ENCODE data around the gene ADD3. TPM values are rescaled to one million over a fixed set of nuclear protein-coding genes. Genes with fewer than 3 reads are reported as not detected.
"Not testable (repeated sequence)": the region's sequence is repeated elsewhere in the genome, so short reads cannot be mapped to it uniquely, and the experiment has no call there.

ADD3 gene
- total RNA-seq, 2 experiments from 2014 or later, result 31.3 to 31.4 TPM

DNA sequence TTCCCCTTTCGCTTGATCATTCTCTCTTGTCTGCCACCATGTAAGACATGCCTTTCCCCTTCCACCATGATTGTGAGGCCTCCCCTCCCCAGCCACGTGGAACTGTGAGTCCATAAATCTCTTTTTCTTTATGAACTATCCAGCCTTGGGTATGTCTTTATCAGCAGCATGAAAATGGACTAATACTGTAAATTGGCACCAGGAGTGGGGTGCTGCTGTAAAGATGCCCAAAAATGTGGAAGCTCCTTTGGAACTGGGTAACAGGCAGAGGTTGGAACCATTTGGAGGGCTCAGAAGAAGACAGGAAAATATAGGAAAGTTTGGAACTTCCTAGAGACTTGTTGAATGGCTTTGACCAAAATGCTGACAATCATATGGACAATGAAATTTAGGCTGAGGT is 40.4 kb downstream of the ADD3 start:
- POLR2A ChIA-PET, result not testable (repeated sequence)

DNA sequence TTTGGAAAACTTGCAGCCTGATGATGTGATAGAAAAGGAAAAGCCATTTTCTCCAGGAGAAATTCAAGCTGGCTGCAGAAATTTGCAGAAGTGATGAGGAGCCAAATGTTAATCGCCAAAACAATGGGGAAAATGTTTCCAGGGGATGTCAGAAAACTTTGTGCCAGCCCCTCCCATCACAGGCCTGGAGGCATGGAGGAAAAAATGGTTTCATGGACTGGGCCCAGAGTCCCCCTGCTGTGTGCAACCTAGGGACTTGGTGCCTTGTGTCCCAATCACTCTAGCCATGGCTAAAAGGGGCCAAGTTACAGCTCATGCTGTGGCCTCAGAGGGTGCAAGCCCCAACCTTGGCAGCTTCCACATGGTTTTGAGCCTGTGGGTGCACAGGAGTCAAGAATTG is 41.0 kb downstream of the ADD3 start:
- POLR2A ChIA-PET, result no interaction called here
- CTCF ChIA-PET, result no interaction called here

More for the DNA sequence above, 40.4 kb downstream of the ADD3 start:
- CTCF ChIA-PET, result not testable (repeated sequence)

DNA sequence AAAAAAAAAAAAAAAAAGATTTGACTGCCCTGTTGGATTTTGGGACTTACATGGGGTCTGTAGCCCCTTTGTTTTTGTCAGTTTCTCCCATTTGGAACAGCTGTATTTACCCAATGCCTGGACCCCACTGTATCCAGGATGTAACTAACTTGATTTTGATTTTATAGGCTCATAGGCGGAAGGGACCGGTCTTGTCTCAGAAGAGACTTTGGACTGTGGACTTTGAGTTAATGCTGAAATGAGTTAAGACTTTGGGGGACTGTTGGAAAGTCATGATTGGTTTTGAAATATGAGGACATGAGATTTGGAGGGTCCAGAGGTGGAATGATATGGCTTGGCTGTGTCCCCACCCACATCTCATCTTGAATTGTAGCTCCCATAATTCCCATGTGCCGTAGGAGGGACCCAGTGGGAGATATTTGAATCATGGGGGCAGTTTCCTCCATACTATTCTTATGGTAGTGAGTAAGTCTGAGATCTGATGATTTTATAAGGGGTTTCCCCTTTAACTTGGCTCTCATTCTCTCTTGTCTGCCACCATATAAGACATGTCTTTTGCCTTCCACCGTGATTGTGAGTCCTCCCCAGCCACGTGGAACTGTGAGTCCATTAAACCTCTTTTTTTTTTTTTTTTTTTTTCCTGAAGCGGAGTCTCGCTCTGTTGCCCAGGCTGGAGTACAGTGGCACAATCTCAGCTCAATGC is 42.3 kb downstream of the ADD3 start:
- ChIA-PET CTCF (interaction anchor here (0.7 kb wide), 1 partner anchor 27 kb away, joined by 3 read pairs; no protein-coding TSS in a partner anchor), POLR2A (interaction anchor here (0.7 kb wide), 1 partner anchor 7 kb away, joined by 12 read pairs; no protein-coding TSS in a partner anchor)

DNA sequence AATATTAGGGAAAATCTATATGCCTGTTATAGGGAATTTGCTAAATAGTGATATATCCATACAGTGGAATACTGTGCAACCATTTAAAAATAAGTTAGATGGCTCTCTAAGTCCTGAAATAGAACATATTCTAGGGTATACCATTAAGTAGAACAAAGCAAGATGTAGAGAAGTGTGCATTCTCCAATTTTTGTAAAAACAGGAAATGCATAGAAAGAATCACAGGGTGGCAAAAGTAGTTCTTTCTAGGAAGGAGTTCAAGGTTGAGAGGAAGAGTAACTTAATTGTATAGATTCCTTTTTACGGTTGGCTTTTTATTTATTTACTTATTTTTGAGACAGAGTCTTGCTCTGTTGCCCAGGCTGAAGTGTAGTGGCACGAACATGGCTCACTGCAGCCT is 43.7 kb downstream of the ADD3 start:
- ChIA-PET POLR2A (no interaction called here), CTCF (no interaction called here)

DNA sequence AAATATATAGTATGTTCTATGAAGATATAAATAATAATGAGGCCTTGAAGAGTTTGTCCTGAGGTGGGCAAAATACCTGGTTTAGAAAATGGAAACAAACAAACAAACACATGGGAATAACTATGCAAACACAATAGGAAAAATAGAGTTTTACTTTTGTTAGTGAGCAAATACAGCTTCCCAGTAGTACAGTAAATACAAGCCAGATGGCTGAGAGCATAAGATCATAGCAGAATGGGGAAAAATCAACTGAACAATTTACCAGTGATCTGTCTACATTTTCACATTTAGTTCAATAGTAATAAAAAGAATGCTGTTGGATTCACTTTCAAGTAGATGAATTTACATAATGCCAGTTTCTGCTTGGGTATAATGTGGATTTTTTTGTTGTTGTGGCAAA is 45.1 kb downstream of the ADD3 start:
- CTCF ChIA-PET, result interaction anchor here (1.4 kb wide), 1 partner anchor 9 kb away, joined by 4 read pairs; no protein-coding TSS in a partner anchor
- POLR2A ChIA-PET, result no interaction called here

DNA sequence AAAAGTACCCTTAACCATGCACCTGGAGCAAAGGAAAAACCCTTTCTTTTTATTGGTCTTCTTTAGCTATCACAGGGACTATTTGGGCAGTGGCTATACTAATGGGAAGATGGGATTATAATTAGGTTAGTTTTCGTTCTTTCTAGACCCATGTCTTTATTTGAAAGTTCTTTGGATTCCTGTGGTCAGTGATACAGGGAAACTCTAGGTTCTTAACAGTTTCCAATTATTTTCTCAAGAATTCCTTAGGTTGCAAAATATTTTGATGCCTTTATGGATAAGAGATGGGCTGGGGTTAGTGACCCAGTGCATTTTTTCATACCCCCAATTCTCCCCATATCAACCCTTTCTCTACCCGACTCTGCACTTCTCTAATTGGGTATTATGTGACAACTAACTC is 49.0 kb downstream of the ADD3 start:
- ChIA-PET POLR2A (no interaction called here), CTCF (interaction anchor here (1.7 kb wide), 1 partner anchor 22 kb away, joined by 4 read pairs; no protein-coding TSS in a partner anchor)

DNA sequence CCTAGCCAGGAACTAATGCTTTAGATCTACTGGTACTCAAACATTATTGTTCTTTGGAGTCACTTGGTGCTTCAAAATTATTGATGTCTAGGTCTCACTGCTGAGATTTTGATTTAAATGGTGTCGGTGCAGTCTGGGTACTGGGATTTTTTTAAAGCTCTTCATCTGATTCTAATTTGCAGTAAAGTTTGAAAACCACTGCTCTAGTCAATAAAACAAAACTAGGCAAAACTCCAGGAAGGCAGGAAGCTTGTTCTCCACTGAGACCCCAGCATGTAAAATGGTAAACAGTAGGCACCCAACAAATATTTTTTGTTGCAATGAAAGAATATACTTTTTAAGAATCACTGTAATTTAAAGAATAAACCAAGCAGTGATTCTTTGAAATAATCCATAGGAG is 49.7 kb downstream of the ADD3 start:
- ChIA-PET CTCF (interaction anchor here (0.9 to 1.7 kb wide), 3 partner anchors 11 to 22 kb away, joined by 3 to 4 read pairs (median 3); no protein-coding TSS in a partner anchor), POLR2A (interaction anchor here (0.6 to 0.9 kb wide), 2 partner anchors 8 to 153 kb away, joined by 3 to 12 read pairs; no protein-coding TSS in a partner anchor)

DNA sequence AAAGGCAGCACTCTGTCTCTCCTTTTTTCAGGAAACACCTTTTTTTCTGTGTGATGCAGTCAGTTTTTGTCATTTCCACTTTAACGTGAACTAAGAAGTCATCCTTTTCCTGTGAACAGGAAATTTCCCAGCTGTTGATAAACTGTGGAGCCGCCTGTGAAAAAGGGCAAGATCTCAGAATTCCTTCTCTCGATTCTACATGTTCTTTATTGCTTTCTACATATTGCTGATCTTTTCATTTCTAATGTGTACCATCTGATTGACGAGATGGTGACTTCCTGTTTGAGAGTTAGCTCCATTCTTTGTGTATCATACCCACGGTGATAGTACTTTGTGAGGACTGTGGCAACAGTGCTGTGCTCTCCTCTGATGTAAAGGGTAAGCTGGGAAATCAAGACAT is 50.4 kb downstream of the ADD3 start:
- POLR2A ChIA-PET, result interaction anchor here (0.6 to 0.9 kb wide), 2 partner anchors 18 to 152 kb away, joined by 3 read pairs; no protein-coding TSS in a partner anchor
- CTCF ChIA-PET, result interaction anchor here (0.8 to 1.7 kb wide), 4 partner anchors 10 to 26 kb away, joined by 3 to 4 read pairs (median 3); no protein-coding TSS in a partner anchor

DNA sequence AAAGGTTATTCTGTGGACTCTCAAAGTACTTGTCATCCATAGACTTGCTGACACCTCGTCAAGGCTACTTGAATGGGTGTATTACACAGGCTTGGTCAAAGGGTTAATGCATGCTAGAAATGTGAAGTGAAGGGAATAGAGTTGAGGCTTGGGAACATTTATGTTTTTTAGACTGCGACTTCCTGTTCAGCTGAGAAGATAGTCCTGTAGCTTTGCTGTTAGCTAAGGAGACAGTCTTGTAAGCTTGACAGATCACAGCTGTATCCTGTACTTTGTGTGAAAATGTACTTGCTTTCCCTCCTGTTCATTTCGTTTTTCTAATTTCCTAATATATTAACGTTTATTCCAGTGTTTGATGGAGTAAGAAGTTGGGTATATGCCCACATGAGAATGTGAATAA is 52.1 kb downstream of the ADD3 start:
- CTCF ChIA-PET, result no interaction called here
- POLR2A ChIA-PET, result no interaction called here

DNA sequence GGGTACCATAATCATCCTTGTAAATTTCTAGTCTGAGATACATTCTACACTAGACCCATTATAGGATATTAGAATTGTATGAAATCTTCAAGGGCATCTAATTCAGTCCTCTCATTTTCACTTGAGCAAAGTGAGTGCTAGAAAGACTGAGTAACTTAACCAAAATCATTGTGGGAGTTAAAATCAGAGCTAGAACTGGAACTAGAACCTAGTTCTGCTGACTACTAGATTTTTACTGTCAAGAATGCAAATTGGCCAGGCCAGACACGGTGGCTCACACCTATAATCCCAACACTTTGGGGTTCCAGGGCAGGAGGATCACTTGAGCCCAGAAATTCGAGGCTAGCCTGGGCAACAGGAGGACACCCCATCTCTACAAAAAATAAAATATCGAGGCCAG is 53.9 kb downstream of the ADD3 start:
- ChIA-PET POLR2A (no interaction called here), CTCF (interaction anchor here (1.2 to 1.3 kb wide), 2 partner anchors 9 to 12 kb away, joined by 3 to 4 read pairs; no protein-coding TSS in a partner anchor)

DNA sequence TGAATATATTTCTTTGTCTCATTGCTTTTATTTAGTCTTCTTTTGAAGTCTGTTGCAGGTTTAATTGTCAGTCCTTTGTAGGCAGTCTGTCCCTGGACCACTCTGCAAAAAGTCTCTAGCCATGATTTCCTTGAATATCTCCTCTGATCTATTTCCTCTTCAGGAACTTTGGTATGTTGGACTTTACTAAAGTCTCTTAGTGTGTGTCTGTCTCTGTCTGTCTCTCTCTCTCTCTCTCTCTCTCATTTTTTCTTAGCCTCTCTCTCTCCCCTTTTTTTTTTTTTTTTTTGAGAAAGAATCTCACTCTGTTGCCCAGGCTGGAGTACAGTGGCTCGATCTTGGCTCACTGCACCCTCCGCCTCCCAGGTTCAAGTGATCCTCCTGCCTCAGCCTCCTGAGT is 57.5 kb downstream of the ADD3 start:
- ChIA-PET CTCF (no interaction called here), POLR2A (no interaction called here)

DNA sequence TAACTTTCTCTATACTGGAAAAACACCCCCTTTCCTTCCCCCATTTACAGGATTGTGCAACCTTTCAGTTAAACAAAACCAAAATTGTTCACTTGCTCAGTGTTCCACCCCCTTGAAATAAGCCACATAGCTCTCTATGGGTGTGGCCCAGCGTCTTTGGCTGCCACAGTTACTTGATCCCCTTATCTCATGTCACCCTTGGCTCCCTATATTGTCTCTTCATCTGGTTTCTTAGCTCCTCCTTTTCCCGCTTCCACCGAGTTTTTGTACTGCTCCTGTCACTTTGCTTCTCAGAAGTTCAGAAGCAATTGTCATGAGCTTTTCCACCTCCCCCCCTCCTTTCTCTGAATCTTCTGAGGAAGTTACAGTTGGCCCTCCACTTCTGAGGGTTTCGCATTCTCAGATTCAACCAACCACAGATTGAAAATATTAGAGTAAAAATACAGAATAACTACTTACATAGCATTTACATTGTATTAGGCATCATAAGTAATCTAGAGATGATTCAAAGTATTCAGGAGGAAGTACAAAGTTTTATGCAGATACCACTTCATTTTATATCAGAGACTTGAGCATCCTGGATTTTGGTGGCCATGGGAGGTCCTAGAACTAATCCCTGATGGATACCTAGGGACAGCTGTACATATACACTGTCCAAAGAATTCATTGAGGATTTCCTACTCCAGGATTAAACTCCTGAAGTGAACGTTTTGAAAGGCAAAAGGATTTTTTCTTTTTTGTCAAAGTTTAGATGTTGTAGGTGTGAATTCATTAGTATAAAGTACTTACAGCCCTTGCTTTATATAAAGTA is 60.4 kb downstream of the ADD3 start:
- POLR2A ChIA-PET, result interaction anchor here (1.0 kb wide), 1 partner anchor 59 kb away, joined by 4 read pairs; no protein-coding TSS in a partner anchor

DNA sequence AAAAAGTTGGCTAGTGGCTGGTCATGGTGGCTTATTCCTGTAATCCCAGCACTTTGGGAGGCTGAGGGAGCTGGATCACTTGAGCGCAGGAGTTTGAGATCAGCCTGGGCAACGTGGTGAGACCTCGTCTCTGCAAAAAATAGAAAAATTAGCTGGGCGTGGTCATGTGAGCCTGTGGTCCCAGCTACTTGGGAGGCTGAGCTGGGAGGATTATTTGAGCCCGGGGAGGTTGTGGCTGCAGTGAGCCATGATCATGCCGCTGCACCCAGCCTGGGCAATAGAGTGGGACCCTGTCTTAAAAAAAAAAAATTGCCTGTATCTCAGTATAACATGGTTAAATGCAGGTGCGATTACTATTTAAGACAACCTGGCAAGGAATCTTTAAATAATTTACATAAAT is 61.0 kb downstream of the ADD3 start:
- ChIA-PET CTCF (interaction anchor here (1.9 kb wide), 1 partner anchor 12 kb away, joined by 4 read pairs; no protein-coding TSS in a partner anchor), POLR2A (no interaction called here)

More for the DNA sequence above, 60.4 kb downstream of the ADD3 start:
- CTCF ChIA-PET, result interaction anchor here (0.9 to 1.9 kb wide), 4 partner anchors 8 to 14 kb away, joined by 3 to 4 read pairs (median 3); no protein-coding TSS in a partner anchor

DNA sequence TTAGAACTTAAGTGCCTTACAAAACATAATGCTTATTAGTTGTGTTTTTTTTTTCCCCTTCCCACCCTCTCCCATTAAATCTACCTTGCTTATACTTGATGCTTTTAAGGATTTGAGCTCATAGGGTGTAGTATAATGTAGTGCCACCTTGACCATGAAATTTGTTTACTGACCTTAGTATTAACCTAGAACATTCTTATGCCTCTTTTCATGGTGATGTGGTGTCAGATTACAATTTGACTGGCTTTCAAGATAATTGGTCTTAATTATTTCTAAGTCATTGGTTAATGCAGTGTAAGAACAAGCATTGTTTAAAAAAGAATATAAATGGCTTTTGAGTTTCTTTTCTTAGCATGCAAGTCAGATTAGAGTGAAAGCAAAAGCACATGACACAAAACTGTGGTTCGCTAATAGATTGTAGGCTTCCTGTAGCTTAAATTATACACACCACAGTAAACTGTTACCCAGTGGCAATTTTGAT is 61.8 kb downstream of the ADD3 start:
- ChIA-PET CTCF (interaction anchor here (0.6 to 1.9 kb wide), 3 partner anchors 11 to 163 kb away, joined by 3 to 4 read pairs (median 3); no protein-coding TSS in a partner anchor), POLR2A (interaction anchor here (0.5 kb wide), 1 partner anchor 31 kb away, joined by 3 read pairs; no protein-coding TSS in a partner anchor)

DNA sequence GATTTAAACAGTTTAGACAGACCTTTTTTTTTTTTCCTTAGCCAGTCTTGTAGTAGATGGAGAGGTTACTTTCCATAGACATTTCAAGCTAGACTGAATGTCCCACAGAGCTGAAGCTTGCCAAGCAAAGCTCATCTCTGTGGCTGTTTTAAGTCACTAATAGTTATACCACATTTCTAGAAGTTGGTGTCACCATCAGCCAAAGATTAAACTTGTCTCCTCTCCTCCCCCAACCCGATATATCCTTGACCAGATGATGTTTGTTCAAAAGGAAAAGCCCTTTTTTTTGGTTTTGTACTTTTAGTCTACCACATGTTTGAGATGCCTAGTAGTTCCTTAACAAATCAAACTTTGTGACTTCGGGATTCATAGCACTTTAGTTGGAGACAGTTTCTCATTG is 66.1 kb downstream of the ADD3 start:
- ChIA-PET CTCF (interaction anchor here (1.3 kb wide), 3 partner anchors 11 to 163 kb away, joined by 3 read pairs; no protein-coding TSS in a partner anchor), POLR2A (no interaction called here)

DNA sequence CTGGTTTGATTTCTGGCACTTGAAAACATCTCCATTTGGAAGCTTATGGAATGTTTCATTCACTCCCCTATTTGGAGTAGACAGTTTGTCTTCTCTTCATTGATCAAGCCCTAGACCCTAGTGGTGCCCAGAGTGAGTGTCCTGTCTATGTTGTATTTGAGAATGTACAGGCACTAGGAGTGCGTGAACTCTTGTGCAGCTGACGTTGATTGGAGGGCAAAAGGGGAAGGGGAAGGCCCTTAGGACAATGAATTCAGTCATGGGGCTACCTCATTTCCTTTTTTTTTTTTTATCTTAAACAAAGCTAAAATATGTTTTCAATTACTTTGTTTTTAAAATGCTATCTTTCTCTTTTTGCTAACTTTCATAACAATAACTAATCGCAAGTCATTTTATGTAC is 66.5 kb downstream of the ADD3 start:
- CTCF ChIA-PET, result interaction anchor here (0.7 to 1.6 kb wide), 5 partner anchors 11 to 190 kb away, joined by 3 to 4 read pairs (median 3); no protein-coding TSS in a partner anchor
- POLR2A ChIA-PET, result no interaction called here

DNA sequence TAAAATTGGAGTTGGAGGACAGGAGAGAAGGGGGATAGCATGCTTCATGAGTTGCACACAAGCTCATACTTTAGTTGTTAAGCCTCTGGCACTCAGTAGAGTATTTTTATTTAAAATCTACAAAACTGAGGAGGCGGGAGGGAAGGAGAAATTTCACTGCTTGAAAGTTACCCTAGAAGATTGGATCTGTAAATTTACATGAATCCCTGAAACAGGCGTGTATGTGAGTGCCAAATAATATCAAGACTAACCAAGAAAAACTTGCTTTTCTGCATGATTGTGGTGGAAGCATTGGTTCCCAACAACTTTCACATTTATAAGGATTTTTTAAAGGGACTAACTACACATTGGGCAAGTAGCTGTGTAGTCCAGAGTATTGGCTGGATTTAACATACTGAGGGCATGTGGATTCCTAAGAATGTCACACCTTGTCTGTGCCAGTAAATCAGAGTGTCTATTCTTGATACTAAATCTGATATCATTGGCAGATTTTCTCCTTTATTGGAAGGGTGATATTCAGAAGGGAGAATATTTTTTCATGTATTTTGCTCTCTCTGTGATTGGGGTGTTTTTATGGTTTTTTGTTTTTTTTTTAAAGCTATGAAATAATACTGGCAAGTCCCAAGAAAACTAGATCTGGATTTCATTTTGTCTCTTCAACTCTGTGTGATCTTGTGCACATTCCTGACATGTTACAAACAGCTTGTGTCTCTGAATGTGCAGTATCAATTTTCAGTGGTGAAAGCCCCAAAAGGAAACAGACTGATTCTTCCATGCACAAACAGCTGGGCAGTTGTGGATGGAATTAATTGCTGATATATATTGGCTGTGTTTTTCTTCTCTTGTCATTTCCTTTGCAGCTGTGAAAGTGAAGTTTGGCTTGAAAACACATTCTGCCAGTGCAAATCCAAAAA is 67.2 kb downstream of the ADD3 start:
- CTCF ChIA-PET, result interaction anchor here (0.7 to 1.6 kb wide), 6 partner anchors 12 to 191 kb away, joined by 3 to 4 read pairs (median 4); no protein-coding TSS in a partner anchor
- POLR2A ChIA-PET, result interaction anchor here (1.8 kb wide), 1 partner anchor 66 kb away, joined by 9 read pairs; no protein-coding TSS in a partner anchor

DNA sequence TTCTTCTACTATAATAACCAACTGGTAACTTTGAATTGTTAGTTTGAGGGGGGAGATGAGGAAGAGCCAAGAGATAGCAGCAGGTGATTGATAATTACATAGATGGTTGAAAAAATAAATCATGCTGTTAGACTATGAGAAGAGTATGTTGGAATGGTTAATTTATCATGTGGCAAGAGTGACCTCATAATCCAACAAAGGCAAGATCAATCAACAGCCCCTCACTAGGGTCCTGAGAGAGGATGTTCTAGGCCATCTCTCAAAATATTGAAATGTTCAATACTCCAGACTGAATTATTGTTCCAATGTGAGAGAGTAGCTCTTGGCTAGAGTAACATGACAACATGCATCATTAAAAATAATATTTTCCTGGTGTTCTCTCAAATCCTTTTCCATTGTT is 67.9 kb downstream of the ADD3 start:
- POLR2A ChIA-PET, result interaction anchor here (1.1 to 1.8 kb wide), 2 partner anchors 13 to 66 kb away, joined by 4 to 9 read pairs; no protein-coding TSS in a partner anchor
- CTCF ChIA-PET, result interaction anchor here (1.4 to 1.6 kb wide), 2 partner anchors 62 to 67 kb away, joined by 4 read pairs; no protein-coding TSS in a partner anchor
